ENCODE data around the gene IGFBP7.

Gene IGFBP7

DNA sequence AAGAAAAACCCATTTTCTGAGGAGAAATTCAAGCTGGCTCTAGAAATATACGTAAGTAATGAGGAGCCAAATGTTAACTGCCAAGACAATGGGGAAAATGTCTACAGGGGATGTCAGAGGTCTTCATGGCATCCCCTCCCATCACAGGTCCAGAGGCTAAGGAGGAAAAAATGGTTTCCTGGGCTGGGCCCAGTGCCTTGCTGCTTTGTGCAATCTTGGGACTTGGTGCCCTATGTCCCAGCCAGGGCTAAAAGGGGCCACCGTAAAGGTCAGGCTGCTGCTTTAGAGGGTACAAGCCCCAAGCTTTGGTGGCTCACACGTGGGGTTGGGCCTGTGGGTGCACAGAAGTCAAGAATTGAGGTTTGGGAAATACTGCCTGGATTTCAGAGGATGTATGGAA lies 17.2 kb upstream of the IGFBP7 start:
- no peak for DNase-seq

DNA sequence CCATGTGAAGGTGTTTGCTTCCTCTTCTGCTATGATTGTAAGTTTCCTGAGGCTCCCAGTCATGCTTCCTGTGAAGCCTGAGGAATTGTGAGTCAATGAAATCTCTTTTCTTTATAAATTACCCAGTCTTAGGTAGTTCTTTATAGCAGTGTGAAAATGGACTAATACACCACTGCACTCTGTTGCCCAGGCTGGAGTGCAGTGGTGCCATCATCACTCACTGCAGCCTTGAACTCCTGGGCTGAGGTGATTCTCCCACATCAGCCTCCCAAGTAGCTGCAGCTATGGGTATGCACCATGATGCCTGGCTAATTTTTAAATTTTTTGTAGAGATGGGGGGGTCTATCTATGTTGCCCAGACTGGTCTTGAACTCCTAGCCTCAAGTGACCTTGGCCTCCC lies 15.8 kb upstream of the IGFBP7 start:
- DNase-seq = no peak

- no peak for DNase-seq
Measured at GRCh38 chr4:57124145-57124544, 14.0 kb upstream of the IGFBP7 start.

DNA sequence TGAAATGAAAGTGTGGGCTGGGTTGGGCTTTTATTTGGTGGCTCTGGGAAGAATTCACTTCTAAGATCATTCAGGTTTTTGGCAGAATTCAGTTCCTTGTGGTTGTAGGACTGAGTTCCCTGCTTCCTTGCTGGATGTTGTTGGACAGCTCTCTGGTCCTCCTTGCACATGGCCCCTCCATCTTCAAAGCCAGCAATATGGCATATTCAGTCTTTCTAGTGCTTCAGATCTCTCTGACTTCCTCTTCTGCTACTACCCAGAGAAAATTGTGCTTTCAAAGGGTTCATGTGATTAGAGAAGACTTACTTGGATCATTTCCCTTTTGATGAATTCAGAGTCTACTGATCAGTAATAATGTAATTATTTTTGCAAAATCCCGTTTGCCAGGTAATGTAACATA lies 12.8 kb upstream of the IGFBP7 start:
- DNase-seq = no peak

GRCh38 chr4:57119054-57119651 lies 9.0 kb upstream of the IGFBP7 start:
- DNase-seq = no peak

DNA sequence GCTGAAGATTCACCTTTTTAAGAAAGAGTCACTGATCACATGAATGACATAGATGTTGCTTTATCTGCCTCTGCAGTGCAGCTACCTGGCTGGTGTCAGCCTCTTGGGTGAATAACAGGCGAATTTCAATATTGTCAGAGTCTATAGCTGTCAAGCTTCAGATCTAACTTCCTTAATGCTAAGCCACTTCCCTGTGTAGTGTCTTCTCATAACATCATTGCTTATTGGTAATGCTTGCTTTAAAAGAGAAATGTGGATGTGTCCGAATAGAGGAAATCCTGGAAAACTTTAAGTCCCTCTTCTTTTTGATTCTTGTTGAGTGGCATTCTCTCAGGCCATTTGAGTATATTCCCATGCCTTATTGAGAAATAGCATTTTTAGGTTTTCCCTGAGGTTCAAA lies 7.3 kb upstream of the IGFBP7 start:
- no peak for DNase-seq

DNA sequence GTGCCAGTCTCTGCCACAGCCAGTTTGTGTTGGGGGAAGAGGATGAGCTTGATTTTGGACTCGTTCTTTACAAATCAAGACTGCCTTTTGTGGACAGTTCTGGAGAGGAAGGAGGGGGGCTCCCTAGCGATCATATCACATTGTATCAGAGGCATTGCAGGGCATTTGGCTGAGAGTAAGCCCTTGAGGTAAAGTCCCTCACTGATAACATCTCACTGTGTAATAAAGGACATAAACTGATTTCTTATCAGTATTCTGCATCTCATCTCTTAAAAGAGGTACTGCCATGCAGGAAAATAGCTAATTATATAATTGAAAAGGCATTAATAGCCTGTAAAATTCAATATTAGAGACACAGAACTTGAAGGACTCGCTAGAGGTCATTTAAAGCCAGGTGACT lies 6.1 kb upstream of the IGFBP7 start:
- no peak for DNase-seq

- DNase-seq = no peak
Measured at GRCh38 chr4:57114973-57115372, 4.8 kb upstream of the IGFBP7 start.

DNA sequence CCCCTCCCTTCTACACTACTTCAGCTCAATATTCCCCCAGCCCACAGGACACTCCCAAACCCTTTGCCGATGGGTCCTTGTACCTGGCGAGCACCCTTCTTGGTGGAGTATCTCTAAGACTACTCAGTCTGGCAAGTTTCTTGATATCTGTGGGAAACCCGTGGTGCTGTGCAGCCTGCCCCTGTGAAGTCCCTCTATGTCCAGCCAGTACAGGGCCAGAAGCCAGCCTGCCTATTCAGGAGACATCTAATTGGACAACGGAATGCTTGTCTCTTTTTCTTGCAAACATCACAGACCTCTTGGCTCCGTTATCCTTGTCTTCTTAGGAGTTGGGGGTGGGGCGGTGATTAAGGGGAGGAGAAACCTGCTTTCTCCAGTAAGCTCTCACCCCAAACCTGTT lies 3.7 kb upstream of the IGFBP7 start:
- no peak for DNase-seq

GRCh38 chr4:57110640-57111511 lies 691 bp upstream of the IGFBP7 start:
- DNase-seq = peak; percentile 21 to 22

GRCh38 chr4:57109411-57109846 lies 756 bp downstream of the IGFBP7 start:
- DNase-seq = no peak

- no peak for DNase-seq
Measured at GRCh38 chr4:57106181-57106580, 4.0 kb downstream of the IGFBP7 start.

DNA sequence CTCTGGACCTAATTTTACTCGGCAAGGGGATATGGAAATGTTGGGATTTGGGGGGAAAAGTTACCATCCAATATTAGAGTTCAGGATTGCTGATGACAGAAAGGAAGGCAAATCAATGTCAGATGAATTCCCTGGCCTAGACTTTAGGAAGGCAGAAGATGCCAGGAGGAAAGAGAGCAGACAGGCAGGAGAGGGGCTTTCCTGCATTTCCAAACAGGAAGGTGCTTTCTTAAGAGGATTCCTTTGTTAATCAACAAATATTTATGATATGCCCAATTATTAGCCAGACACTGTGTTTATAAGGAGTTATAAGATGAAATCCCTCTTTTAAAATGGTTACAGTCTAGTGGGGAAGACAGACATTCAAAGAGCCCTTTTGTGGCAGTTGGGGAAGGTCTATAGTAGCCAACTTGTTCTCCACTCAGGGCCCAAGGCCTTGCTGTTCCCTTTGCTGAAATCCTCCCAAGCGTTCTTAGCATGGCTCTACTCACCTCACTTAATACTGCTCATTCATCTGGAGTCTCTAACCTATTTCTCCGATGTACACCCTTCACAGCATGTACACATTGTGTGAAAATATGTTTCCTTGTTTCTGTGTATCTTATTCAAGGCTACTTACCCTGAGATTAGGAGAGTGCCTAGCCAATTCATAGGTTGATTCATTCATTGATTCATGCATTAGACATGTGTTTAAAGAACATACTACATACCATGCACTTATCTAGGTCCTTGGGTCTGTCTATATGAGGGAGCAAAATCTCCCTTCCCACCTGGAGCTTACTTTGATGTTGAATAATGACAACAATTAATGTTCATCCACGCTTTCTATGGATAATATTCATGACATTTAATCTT lies 5.3 kb downstream of the IGFBP7 start:
- DNase-seq = no peak

GRCh38 chr4:57103051-57103450 lies 7.1 kb downstream of the IGFBP7 start:
- DNase-seq = no peak

GRCh38 chr4:57102050-57102624 lies 8.0 kb downstream of the IGFBP7 start:
- DNase-seq = no peak

DNA sequence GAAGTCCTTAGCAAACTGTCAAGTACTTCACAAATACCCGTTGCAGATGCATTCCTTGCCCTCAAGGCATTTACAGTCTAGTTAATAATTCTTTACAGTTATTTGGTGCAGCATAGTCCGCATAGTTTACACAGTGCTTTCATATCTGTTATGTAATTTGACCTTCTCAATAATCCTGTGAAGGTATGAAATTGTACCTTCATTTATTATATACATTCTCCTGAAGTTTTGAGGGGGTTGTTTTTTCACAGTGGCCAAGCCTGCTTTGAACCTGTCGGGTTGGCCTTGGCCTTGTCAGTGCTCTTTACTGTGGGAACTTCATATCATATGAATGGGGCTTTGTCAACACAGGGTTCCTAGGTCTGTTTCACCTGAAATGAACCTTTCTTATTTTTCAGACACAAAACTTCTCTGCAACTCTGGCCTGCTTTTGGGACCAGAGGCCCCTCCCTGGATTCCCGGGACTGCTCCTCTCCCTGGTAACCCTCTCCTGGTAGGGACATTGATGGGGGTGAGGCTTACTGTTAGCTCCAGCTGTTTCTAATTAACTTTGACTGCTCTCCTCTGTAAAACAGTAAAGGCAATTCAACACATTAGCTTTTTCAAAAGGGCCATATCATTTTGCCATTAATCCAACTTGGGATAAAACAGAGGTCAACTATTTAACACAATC lies 9.1 kb downstream of the IGFBP7 start:
- DNase-seq = no peak

DNA sequence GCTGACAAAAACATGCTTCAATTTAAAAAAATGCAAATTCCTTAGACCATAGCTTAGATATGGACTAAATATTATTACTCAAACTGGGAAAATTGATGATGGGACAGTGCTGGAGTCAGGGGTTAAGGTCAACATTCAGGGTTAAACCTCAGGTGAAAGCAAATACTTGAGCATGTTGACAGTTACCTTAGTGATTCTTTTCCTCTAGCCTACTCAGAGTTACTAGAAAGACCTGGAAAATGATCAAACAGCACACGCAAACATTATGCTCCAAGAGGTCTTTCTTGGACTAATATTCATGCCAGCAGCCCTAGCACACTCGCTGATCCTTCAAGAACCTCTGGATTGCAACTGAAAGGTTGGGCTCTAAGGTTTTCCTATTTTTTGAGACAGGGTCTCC lies 10.8 kb downstream of the IGFBP7 start:
- DNase-seq = no peak

GRCh38 chr4:57098941-57099340 lies 11.2 kb downstream of the IGFBP7 start:
- no peak for DNase-seq

DNA sequence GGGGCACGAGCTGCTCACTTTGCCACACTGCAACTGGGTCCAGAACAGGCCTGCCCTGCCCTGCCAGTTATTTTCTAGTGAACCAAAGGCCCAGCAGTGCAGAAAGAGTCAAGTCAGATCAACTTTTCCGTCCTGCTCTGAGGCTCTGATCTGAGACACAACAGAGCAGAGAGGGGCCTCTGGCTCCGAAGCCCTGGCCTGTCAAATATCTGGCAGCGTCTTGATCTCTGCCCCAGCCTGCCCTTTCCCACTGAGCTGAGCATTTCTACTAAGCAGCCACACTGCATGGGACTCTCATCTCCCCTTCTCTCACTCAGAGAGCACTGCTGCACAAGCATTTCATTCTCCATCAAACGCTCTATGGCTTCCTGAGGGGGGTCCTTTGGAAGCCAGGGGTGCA lies 11.8 kb downstream of the IGFBP7 start:
- DNase-seq = no peak

- no peak for DNase-seq
Measured at GRCh38 chr4:57097711-57098110, 12.5 kb downstream of the IGFBP7 start.

- DNase-seq = no peak
Measured at GRCh38 chr4:57095956-57096355, 14.2 kb downstream of the IGFBP7 start.

DNA sequence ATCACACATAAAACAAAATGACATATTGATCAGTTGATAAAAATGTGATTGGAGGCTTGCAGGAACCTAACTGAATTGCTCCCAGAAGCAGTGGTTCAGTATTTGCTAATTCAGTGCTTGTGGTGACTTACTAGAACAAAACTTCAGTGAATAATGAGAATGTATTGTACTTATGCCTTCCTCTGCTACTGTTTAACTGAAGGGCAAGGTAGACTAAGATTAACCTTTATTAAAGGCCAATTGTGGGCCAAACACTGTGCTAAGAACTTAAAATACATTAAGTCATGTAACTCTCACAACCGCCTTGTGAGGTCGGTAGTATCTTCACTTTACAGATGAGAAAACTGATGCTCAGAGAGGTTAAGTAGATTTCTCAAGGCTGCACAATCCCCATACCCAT lies 14.9 kb downstream of the IGFBP7 start:
- DNase-seq = no peak

GRCh38 chr4:57094832-57095223 lies 15.4 kb downstream of the IGFBP7 start:
- no peak for DNase-seq

Measured in activated T-cell treated with anti-CD3 and anti-CD28 coated beads, Interleukin-2, amount 50 U/mL, for 48 hours (primary cell).